Activated T-cell treated with anti-CD3 and anti-CD28 coated beads for 24 hours (primary cell): ENCODE results near the gene SOHLH2.

Source experiments
- DNase-seq: peaks from one replicate; pipeline ENCODE4 v3.0.0-alpha.2; 2020; ENCODE audit warnings: low read depth

SOHLH2 gene

DNA sequence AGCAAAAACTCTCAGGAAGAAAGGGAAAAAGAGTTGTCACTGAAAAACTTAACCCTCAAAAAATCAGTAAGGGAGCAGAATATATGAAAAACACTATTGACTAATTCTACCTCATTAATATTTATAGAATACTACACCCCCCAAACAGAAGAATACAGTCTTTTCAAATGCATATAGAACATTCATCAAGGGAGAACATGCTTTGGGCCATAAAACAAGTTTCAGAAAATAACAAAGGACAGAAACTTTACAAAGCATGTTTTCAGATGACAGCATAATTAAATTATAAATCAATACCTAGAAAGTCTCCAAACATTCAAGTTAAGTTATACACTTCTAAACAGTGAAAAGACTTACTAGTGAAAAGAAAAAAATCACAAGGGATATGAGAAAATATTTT is 30.5 kb downstream of the SOHLH2 start:
- DNase-seq: no peak

- DNase-seq: no peak
Measured at GRCh38 chr13:36175621-36176020, 38.7 kb downstream of the SOHLH2 start.

DNA sequence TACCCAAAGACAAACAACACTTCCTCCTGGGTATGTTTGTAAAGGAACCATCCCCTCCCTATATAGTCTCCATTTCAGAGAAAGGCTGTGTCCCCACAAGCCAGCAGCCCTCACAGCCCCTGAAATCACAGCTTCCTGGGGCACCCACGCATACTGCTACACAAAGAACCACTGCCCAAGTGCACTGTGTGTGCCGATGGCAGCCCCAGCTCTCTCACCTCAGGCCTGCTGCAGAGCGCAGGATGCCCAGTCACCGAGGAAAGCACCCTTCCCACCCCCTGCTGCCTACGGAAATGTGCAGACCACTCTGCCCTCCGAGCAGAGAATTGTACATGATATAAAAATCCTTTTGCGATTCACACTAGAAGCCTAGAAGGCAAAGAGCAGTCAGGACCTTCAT is 39.4 kb downstream of the SOHLH2 start:
- no peak for DNase-seq

- DNase-seq: no peak
Measured at GRCh38 chr13:36173571-36174322, 40.6 kb downstream of the SOHLH2 start.

DNA sequence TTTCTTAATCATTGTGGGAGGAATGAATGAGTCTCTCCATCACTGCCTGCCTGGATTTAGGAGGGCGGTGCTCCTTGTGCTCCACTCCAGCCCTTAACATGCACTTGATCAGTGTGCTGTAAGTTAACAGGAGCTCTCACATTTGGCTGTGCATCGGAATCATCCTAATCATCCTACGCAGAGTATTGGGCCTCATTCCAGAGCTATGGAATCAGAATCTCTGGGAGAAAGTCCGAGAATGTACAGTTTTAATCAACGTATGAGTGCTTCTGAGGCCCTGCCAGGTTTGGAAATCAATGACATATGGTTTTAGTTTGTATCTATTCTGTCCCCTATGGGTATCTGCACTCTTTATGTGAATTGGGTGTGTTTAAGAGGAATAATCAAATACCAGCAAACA is 48.3 kb downstream of the SOHLH2 start:
- no peak for DNase-seq

GRCh38 chr13:36163809-36164308 is 50.5 kb downstream of the SOHLH2 start:
- DNase-seq: no peak

DNA sequence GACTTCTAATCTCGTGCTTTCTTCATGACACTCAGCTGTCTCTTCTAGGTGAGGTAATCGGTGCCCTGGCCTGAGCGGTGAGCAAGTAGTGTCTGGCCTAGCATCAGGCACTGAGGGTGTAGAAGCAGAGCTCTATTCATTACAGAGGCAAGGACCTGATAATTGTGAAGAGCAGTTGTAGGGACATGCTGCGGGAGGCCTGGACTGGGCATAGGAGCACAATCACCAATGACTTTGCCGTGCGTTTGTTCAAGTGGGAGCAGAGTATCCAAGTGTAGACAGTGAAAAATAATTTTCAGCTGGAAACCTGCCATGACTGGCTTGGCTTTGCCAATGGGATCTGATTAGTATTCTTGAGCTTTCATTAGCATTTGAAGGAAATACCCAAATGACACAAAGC is 51.1 kb downstream of the SOHLH2 start:
- DNase-seq: no peak

DNA sequence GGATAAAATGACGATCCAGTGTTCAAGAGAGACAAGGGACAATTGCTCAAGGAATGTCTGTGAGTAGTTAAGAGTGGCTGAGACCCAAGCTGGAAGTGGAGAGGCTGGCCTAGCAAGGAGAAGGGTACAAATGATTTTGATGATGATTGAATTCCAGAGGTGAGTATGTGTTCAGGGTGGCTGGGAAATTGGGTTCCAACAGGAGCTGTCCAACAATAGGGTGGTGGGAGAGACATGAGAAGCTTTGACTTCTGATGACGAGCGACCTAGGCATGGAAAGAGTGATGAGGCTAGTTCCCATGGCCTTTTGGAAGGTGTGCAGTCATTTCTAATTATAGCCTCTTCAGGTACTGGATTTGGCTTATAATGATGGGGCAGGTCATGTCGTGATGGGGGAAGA is 54.1 kb downstream of the SOHLH2 start:
- no peak for DNase-seq

DNA sequence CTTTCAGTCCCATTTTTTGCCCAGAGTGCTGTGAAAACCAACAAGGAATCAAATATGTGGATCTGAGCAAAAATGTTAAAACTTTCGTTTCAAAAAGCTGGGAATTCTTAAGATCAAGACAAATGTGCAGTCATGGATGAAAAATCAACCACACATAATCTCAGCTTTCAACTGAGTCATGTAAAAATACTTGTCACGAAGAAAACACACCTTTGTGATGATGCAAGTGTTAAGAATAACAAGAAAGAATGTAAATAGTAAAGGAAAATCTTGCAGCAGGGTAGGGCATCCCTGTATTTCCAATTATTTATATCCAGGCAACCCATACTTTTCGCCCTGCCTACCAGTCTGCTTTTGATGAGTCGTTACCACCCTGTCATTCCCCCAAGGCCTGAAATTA is 55.7 kb downstream of the SOHLH2 start:
- DNase-seq: no peak

DNA sequence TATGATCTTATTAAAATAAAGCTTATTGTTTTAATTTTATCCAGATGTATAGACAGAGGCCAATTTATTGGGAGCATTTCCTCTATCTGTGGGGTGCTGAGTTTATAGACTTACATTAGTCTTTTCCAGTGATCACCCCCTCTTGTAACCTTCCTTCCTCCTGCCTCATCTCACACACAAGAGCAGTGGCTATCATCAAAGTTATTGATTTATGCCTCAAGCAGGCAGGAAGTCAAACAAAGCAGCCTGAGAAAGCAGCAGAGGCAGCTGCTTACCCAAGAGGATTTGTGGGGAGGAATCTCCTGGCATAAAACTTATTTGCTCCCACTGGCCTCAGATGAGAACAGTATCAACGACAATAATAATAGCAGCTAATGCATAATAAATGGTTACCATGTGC is 56.9 kb downstream of the SOHLH2 start:
- no peak for DNase-seq

- DNase-seq: no peak
Measured at GRCh38 chr13:36154567-36155291, 59.6 kb downstream of the SOHLH2 start.

GRCh38 chr13:36151591-36151990 is 62.8 kb downstream of the SOHLH2 start:
- DNase-seq: no peak

GRCh38 chr13:36148446-36148845 is 65.9 kb downstream of the SOHLH2 start:
- no peak for DNase-seq

DNA sequence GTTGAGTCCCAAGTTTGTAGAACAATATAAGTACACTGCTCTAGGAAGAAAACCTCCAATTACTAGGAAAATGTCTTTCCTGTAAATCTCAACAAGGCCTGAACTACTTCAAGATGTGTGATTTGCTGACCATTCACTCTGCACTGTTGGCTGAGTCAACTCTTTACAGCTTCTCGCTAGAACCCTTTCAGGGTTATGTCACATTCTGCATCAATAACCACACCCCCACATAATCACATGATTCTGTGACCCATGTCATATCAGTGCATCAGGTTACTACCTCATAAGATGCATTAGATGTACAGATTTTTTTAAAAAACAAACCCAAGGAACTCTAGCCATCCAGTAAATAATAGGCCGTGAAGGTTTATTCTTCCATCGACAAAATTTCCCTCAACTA is 67.0 kb downstream of the SOHLH2 start:
- no peak for DNase-seq

GRCh38 chr13:36146511-36147269 is 67.7 kb downstream of the SOHLH2 start:
- DNase-seq: no peak

GRCh38 chr13:36143738-36144137 is 70.6 kb downstream of the SOHLH2 start:
- no peak for DNase-seq

DNA sequence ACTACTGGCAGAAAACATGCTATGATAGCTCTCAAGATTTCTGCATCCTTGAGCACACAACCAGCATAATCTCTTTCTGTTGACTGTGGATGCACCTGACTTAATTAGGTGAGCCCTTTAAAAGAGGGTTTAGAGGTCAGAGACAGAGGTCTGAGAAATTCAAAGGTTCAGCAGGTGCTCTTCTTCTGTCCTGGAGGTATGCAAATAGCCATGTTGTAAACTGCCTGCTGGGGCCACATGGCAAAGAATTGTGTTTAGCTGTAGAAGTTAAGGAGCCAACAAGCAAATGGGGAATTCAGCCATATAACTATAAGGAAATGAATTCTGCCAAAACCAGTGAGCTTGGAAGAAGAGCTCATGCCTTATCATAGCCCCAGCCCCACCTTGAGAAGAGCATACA is 71.6 kb downstream of the SOHLH2 start:
- DNase-seq: no peak

DNA sequence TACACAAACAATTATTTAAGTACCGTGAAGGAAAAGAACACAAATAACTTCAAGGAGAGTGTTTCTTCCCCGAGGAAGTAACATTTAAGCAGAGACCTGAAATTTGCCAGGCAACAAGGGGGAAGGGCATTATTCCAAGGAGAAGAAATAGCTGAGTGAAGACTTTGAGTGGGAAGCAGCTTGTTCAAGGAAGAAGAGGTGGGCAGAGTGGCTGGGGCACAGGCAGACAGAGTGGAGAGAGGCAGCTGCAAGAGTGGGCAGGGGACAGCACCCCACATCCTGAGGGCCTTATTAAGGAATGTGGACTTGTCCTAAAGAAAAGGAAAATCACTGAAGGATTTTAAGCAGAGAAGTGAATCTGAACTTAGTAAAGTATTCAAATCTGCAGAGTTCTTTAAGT is 78.5 kb downstream of the SOHLH2 start:
- DNase-seq: no peak

GRCh38 chr13:36134632-36135031 is 79.7 kb downstream of the SOHLH2 start:
- no peak for DNase-seq

GRCh38 chr13:36133950-36134626 is 80.3 kb downstream of the SOHLH2 start:
- no peak for DNase-seq

DNA sequence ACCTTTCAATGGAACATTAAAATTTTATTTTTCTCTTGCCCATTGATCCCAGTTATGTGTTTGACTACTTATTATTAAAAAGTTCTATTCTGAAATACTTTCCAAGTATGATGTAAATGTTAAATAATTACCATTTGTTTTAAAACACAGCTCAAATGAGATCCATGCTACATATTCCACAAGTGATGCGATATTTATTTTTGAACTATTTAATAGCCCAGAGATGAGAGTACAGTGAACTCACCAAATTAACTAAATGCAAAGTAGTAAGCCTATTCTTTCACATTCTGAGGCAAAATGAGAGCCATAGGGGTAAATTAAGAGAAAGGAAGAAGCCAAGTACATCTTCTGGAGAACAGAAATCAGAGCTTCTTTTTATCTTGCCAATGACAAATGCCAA is 82.0 kb downstream of the SOHLH2 start:
- DNase-seq: no peak

- DNase-seq: no peak
Measured at GRCh38 chr13:36131931-36132297, 82.4 kb downstream of the SOHLH2 start.
